Stimulated activated CD8-positive, alpha-beta memory T cell treated with anti-CD3 and anti-CD28 coated beads, Interleukin-12 subunit alpha, Interleukin-12 subunit beta, amount 100 ng/mL, for 24 hours (primary cell): ENCODE results near the gene TGFB1I1.
"Not testable (repeated sequence)": the region's sequence is repeated elsewhere in the genome, so short reads cannot be mapped to it uniquely, and the experiment has no call there.

Experiments used
- DNase-seq: peaks from one replicate; pipeline ENCODE4 v3.0.0-alpha.2; 2020; ENCODE audit errors: extremely low read depth

The TGFB1I1 gene

GRCh38 chr16:31487720-31488467 lies 15.9 kb downstream of the TGFB1I1 start:
- peak; percentile 39 for DNase-seq

- no peak for DNase-seq
These were observed 16.7 kb downstream of the TGFB1I1 start for GRCh38 chr16:31488468-31489297.

- DNase-seq, result no peak
These were observed 17.3 kb downstream of the TGFB1I1 start for GRCh38 chr16:31489298-31489564.

GRCh38 chr16:31489616-31490584 lies 17.9 kb downstream of the TGFB1I1 start:
- DNase-seq, result no peak

- no peak for DNase-seq
These were observed 19.9 kb downstream of the TGFB1I1 start for GRCh38 chr16:31491778-31492418.

- DNase-seq, result no peak
These were observed 21.7 kb downstream of the TGFB1I1 start for GRCh38 chr16:31493506-31494125.

- no peak for DNase-seq
These were observed 24.7 kb downstream of the TGFB1I1 start for GRCh38 chr16:31496670-31497069.

- no peak for DNase-seq
These were observed 26.5 kb downstream of the TGFB1I1 start for GRCh38 chr16:31498493-31498892.

GRCh38 chr16:31499928-31500327 lies 28.0 kb downstream of the TGFB1I1 start:
- no peak for DNase-seq

GRCh38 chr16:31501226-31501965 lies 29.4 kb downstream of the TGFB1I1 start:
- no peak for DNase-seq

GRCh38 chr16:31501966-31502348 lies 30.0 kb downstream of the TGFB1I1 start:
- no peak for DNase-seq

- DNase-seq, result no peak
These were observed 31.0 kb downstream of the TGFB1I1 start for GRCh38 chr16:31502981-31503380.

GRCh38 chr16:31503555-31503954 lies 31.6 kb downstream of the TGFB1I1 start:
- DNase-seq, result not testable (repeated sequence)

GRCh38 chr16:31504159-31504558 lies 32.2 kb downstream of the TGFB1I1 start:
- DNase-seq, result no peak

GRCh38 chr16:31505483-31505882 lies 33.5 kb downstream of the TGFB1I1 start:
- DNase-seq, result no peak

- no peak for DNase-seq
These were observed 35.6 kb downstream of the TGFB1I1 start for GRCh38 chr16:31507617-31507928.

- DNase-seq, result peak; percentile 69
These were observed 36.2 kb downstream of the TGFB1I1 start, which contains the start of gene RUSF1 for GRCh38 chr16:31507929-31508705. RUSF1 (minus strand) TSS chr16:31508391; CDS start chr16:31508373, 18 bp downstream.

GRCh38 chr16:31508706-31509195 lies 36.8 kb downstream of the TGFB1I1 start:
- DNase-seq, result no peak

- no peak for DNase-seq
These were observed 41.2 kb downstream of the TGFB1I1 start for GRCh38 chr16:31513126-31513525.

- DNase-seq, result no peak
These were observed 41.9 kb downstream of the TGFB1I1 start for GRCh38 chr16:31513884-31514283.
